Progenitor cell of endocrine pancreas (in vitro differentiated cells): ENCODE results near the gene KRTAP12-4. TPM values are rescaled to one million over a fixed set of nuclear protein-coding genes. Genes with fewer than 3 reads are reported as not detected.

Experiments used
- DNase-seq: peaks from one replicate; pipeline ENCODE4 v3.0.0; 2021; ENCODE audit warnings: low spot score; ENCODE audit not compliant: unreplicated experiment
- H3K27ac Mint-ChIP-seq: 2 replicates; pipeline ENCODE4 v1.8.0; 2021; ENCODE audit warnings: mild to moderate bottlenecking, moderate library complexity, mixed read lengths
- H3K27me3 Mint-ChIP-seq: 2 replicates; pipeline ENCODE4 v1.8.0; 2021; ENCODE audit warnings: mixed read lengths
- H3K36me3 Mint-ChIP-seq: 2 replicates; pipeline ENCODE4 v1.8.0; 2022; ENCODE audit warnings: mixed read lengths; ENCODE audit not compliant: insufficient read depth
- H3K4me1 Mint-ChIP-seq: 2 replicates; pipeline ENCODE4 v1.8.0; 2021; ENCODE audit warnings: low read depth, mixed read lengths
- H3K4me3 Mint-ChIP-seq: 2 replicates; pipeline ENCODE4 v1.8.0; 2021; ENCODE audit warnings: low read depth, mild to moderate bottlenecking, moderate library complexity, mixed read lengths
- H3K9me3 Mint-ChIP-seq: 2 replicates; pipeline ENCODE4 v1.8.0; 2021; ENCODE audit warnings: low read depth, mixed read lengths
- CTCF ChIP-seq: fragments of 200-600 bp; sonication (generic); IDR thresholded peaks from one replicate; pipeline ENCODE4 v1.5.0; 2021; ENCODE audit warnings: antibody characterized with exemption, mild to moderate bottlenecking; ENCODE audit not compliant: unreplicated experiment
- total RNA-seq: library from RNA; stranded (reverse); gene quantifications from 2 replicates; pipeline ENCODE4 v1.2.1, GENCODE V29; 2021

KRTAP12-4 gene
- total RNA-seq, 1 donor from 2014 or later = not detected

- Mint-ChIP-seq H3K36me3 (no peaks in the 10 kb centered on the region), H3K4me1 (peaks cover 15% of the 10 kb centered on the region), H3K4me3 (no peak overlapping the region), H3K27me3 (peaks cover 58% of the 10 kb centered on the region), H3K9me3 (no peaks in the 10 kb centered on the region), H3K27ac (no peak overlapping the region)
- DNase-seq = no peak
- no peak for TF ChIP-seq CTCF
Observed at GRCh38 chr21:44682580-44683151, 28.2 kb upstream of the KRTAP12-4 start.

GRCh38 chr21:44681861-44682579 is 27.6 kb upstream of the KRTAP12-4 start, which contains the start of gene KRTAP12-1:
KRTAP12-1 (minus strand) TSS chr21:44682163; CDS start chr21:44682123, 40 bp downstream.
- no peak for DNase-seq
- Mint-ChIP-seq H3K27ac (no peak within 1 kb of the TSS), H3K4me1 (peaks cover 8% of the 10 kb centered on the region), H3K27me3 (peaks cover 53% of the 10 kb centered on the region), H3K36me3 (no peaks in the 10 kb centered on the region), H3K9me3 (no peaks in the 10 kb centered on the region), H3K4me3 (no peak within 1 kb of the TSS)
- TF ChIP-seq CTCF = no peak

GRCh38 chr21:44681152-44681551 is 26.7 kb upstream of the KRTAP12-4 start:
- no peaks in the 10 kb centered on the region for H3K9me3 Mint-ChIP-seq
- H3K4me3 Mint-ChIP-seq = no peak overlapping the region
- TF ChIP-seq CTCF = no peak
- DNase-seq = no peak
- peaks cover 52% of the 10 kb centered on the region for H3K27me3 Mint-ChIP-seq
- H3K27ac Mint-ChIP-seq = no peak overlapping the region
- H3K36me3 Mint-ChIP-seq = no peaks in the 10 kb centered on the region
- peaks cover 2% of the 10 kb centered on the region for H3K4me1 Mint-ChIP-seq

GRCh38 chr21:44677881-44678280 is 23.4 kb upstream of the KRTAP12-4 start:
- Mint-ChIP-seq H3K36me3 (peaks cover under 1% of the 10 kb centered on the region), H3K4me1 (no peaks in the 10 kb centered on the region), H3K27ac (no peak overlapping the region), H3K9me3 (peaks cover 10% of the 10 kb centered on the region), H3K4me3 (no peak overlapping the region), H3K27me3 (peaks cover 37% of the 10 kb centered on the region)
- DNase-seq = no peak
- no peak for TF ChIP-seq CTCF

DNA sequence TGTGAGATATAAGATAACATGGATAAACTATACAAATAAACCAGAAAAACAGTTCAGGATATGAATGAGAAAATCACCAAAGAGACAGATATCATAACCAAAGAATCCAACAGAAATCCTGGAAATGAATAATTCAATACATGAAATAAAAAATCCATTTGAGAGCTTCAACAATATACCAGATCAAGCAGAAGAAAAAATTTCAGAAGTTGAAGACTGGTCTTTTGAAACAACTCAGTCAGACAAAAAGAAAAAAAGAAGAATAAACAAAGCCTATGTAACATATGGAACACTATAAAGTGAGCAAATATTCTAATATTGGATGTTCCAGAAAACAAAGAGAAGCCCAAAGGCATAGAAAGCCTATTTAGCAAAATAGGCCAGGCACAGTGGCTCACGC is 17.5 kb upstream of the KRTAP12-4 start:
- Mint-ChIP-seq H3K4me3 (no peak overlapping the region), H3K27ac (no peak overlapping the region)
- DNase-seq = no peak

More for the DNA sequence above, 17.5 kb upstream of the KRTAP12-4 start:
- Mint-ChIP-seq H3K4me1 (no peaks in the 10 kb centered on the region), H3K9me3 (peaks cover 30% of the 10 kb centered on the region), H3K36me3 (peaks cover 1% of the 10 kb centered on the region), H3K27me3 (peaks cover 13% of the 10 kb centered on the region)
- no peak for TF ChIP-seq CTCF
